Measurements from ENCODE around the gene WNT2B.

WNT2B gene

GRCh38 chr1:112544751-112545150 is 36.0 kb downstream of the WNT2B start:
- Histone ChIP-seq H3K14ac (ENCODE audit: low read length in 2 of 2) (no peak overlapping the region), H2AK5ac (ENCODE audit: low read length, severe bottlenecking) (no peak overlapping the region), H3K4me3 (ENCODE audit: insufficient read depth in 1 of 2, low read depth in 1 of 2, low read length in 2 of 2) (no peak overlapping the region), H3K9ac (ENCODE audit: low read length) (peak overlapping the region; percentile 58), H3K4me2 (ENCODE audit: low read length, poor library complexity, severe bottlenecking) (no peak overlapping the region), H3K4ac (ENCODE audit: low read depth in 1 of 2, low read length in 2 of 2) (no peak overlapping the region), H3K18ac (ENCODE audit: low read depth in 1 of 2, low read length in 2 of 2) (no peak overlapping the region), H3K27ac (ENCODE audit: low read length, poor library complexity, severe bottlenecking) (peak overlapping the region; percentile 100), H3K27me3 (ENCODE audit: control insufficient read depth in 1 of 2, insufficient read depth in 1 of 2, low read length in 2 of 2) (no peaks in the 10 kb centered on the region), H2AFZ (ENCODE audit: low read depth, low read length) (no peak overlapping the region), H3K23ac (ENCODE audit: low read length in 2 of 2) (no peak overlapping the region), H4K8ac (ENCODE audit: low read length) (no peak overlapping the region), H2BK12ac (ENCODE audit: low read length in 2 of 2) (no peak overlapping the region), H3K4me1 (ENCODE audit: control insufficient read depth, insufficient read depth, low read depth, low read length) (peaks cover 5% of the 10 kb centered on the region), H2BK5ac (ENCODE audit: low read depth, low read length, poor library complexity, severe bottlenecking) (no peak overlapping the region), H3K79me1 (replicated peaks; ENCODE audit: low read length, poor library complexity, severe bottlenecking) (no peaks in the 10 kb centered on the region), H4K91ac (ENCODE audit: low read length) (no peak overlapping the region), H3K36me3 (ENCODE audit: control insufficient read depth in 1 of 2, insufficient read depth in 2 of 2, low read depth in 1 of 2, low read length in 2 of 2) (peaks cover 2 to 29% of the 10 kb centered on the region in 2 experiments), H2BK120ac (ENCODE audit: low read depth, low read length) (no peak overlapping the region), H2BK15ac (ENCODE audit: low read depth, poor library complexity, severe bottlenecking) (no peak overlapping the region), H3K9me3 (ENCODE audit: control insufficient read depth, low read length) (no peaks in the 10 kb centered on the region)
- 0% methylated on average over 1 of the region's 3 CpGs for WGBS
- no peak for DNase-seq

GRCh38 chr1:112546076-112546475 is 37.3 kb downstream of the WNT2B start:
- H3K27me3 ChIP-seq (ENCODE audit: control insufficient read depth in 1 of 2, insufficient read depth in 1 of 2, low read length in 2 of 2), result no peaks in the 10 kb centered on the region
- no peaks in the 10 kb centered on the region for H3K79me1 ChIP-seq (replicated peaks; ENCODE audit: low read length, poor library complexity, severe bottlenecking)
- H3K9ac ChIP-seq (ENCODE audit: low read length), result no peak overlapping the region

GRCh38 chr1:112548547-112548946 is 39.8 kb downstream of the WNT2B start:
- no peak overlapping the region for H2BK15ac ChIP-seq (ENCODE audit: low read depth, poor library complexity, severe bottlenecking)
- H3K23ac ChIP-seq (ENCODE audit: low read length in 2 of 2), result no peak overlapping the region
- H2BK12ac ChIP-seq (ENCODE audit: low read length in 2 of 2), result no peak overlapping the region
- H3K36me3 ChIP-seq (ENCODE audit: control insufficient read depth in 1 of 2, insufficient read depth in 2 of 2, low read depth in 1 of 2, low read length in 2 of 2), result peaks cover 2 to 34% of the 10 kb centered on the region in 2 experiments
- no peak overlapping the region for H2AFZ ChIP-seq (ENCODE audit: low read depth, low read length)
- H4K91ac ChIP-seq (ENCODE audit: low read length), result no peak overlapping the region
- no peak overlapping the region for H3K4me2 ChIP-seq (ENCODE audit: low read length, poor library complexity, severe bottlenecking)
- H3K9ac ChIP-seq (ENCODE audit: low read length), result no peak overlapping the region
- no peaks in the 10 kb centered on the region for H3K27me3 ChIP-seq (ENCODE audit: control insufficient read depth in 1 of 2, insufficient read depth in 1 of 2, low read length in 2 of 2)
- no CpG with 5 or more reads among the region's 3 CpGs for WGBS
- H3K14ac ChIP-seq (ENCODE audit: low read length in 2 of 2), result no peak overlapping the region
- H3K4ac ChIP-seq (ENCODE audit: low read depth in 1 of 2, low read length in 2 of 2), result no peak overlapping the region
- H2BK5ac ChIP-seq (ENCODE audit: low read depth, low read length, poor library complexity, severe bottlenecking), result no peak overlapping the region
- H2AK5ac ChIP-seq (ENCODE audit: low read length, severe bottlenecking), result no peak overlapping the region
- H3K18ac ChIP-seq (ENCODE audit: low read depth in 1 of 2, low read length in 2 of 2), result no peak overlapping the region
- no peak overlapping the region for H3K27ac ChIP-seq (ENCODE audit: low read length, poor library complexity, severe bottlenecking)
- no peak overlapping the region for H2BK120ac ChIP-seq (ENCODE audit: low read depth, low read length)
- H3K79me1 ChIP-seq (replicated peaks; ENCODE audit: low read length, poor library complexity, severe bottlenecking), result peaks cover 4% of the 10 kb centered on the region
- H3K4me3 ChIP-seq (ENCODE audit: insufficient read depth in 1 of 2, low read depth in 1 of 2, low read length in 2 of 2), result no peak overlapping the region
- DNase-seq, result no peak
- peaks cover 2% of the 10 kb centered on the region for H3K4me1 ChIP-seq (ENCODE audit: control insufficient read depth, insufficient read depth, low read depth, low read length)
- H3K9me3 ChIP-seq (ENCODE audit: control insufficient read depth, low read length), result no peaks in the 10 kb centered on the region
- no peak overlapping the region for H4K8ac ChIP-seq (ENCODE audit: low read length)

More at GRCh38 chr1:112546076-112546475, 37.3 kb downstream of the WNT2B start:
- H4K91ac ChIP-seq (ENCODE audit: low read length), result no peak overlapping the region
- H3K4me3 ChIP-seq (ENCODE audit: insufficient read depth in 1 of 2, low read depth in 1 of 2, low read length in 2 of 2), result no peak overlapping the region
- H3K27ac ChIP-seq (ENCODE audit: low read length, poor library complexity, severe bottlenecking), result peak overlapping the region; percentile 94
- H3K4ac ChIP-seq (ENCODE audit: low read depth in 1 of 2, low read length in 2 of 2), result peak overlapping the region in 1 of 2 experiments; percentile 63
- no peaks in the 10 kb centered on the region for H3K9me3 ChIP-seq (ENCODE audit: control insufficient read depth, low read length)
- H2BK12ac ChIP-seq (ENCODE audit: low read length in 2 of 2), result peak overlapping the region in 1 of 2 experiments; percentile 83
- 50% methylated on average over 2 of the region's 2 CpGs for WGBS
- H2AK5ac ChIP-seq (ENCODE audit: low read length, severe bottlenecking), result peak overlapping the region; percentile 63
- no peak overlapping the region for H2BK15ac ChIP-seq (ENCODE audit: low read depth, poor library complexity, severe bottlenecking)
- peak overlapping the region; percentile 34 to 63 for H3K18ac ChIP-seq (ENCODE audit: low read depth in 1 of 2, low read length in 2 of 2)
- H2BK5ac ChIP-seq (ENCODE audit: low read depth, low read length, poor library complexity, severe bottlenecking), result peak overlapping the region; percentile 82
- peaks cover 3% of the 10 kb centered on the region for H3K4me1 ChIP-seq (ENCODE audit: control insufficient read depth, insufficient read depth, low read depth, low read length)
- H3K23ac ChIP-seq (ENCODE audit: low read length in 2 of 2), result no peak overlapping the region
- H3K14ac ChIP-seq (ENCODE audit: low read length in 2 of 2), result no peak overlapping the region
- peaks cover 2 to 39% of the 10 kb centered on the region in 2 experiments for H3K36me3 ChIP-seq (ENCODE audit: control insufficient read depth in 1 of 2, insufficient read depth in 2 of 2, low read depth in 1 of 2, low read length in 2 of 2)
- H2AFZ ChIP-seq (ENCODE audit: low read depth, low read length), result no peak overlapping the region
- H4K8ac ChIP-seq (ENCODE audit: low read length), result no peak overlapping the region
- H2BK120ac ChIP-seq (ENCODE audit: low read depth, low read length), result no peak overlapping the region
- H3K4me2 ChIP-seq (ENCODE audit: low read length, poor library complexity, severe bottlenecking), result no peak overlapping the region
- DNase-seq, result no peak

- H3K27ac ChIP-seq (ENCODE audit: low read length, poor library complexity, severe bottlenecking), result no peak overlapping the region
- no peak overlapping the region for H3K18ac ChIP-seq (ENCODE audit: low read depth in 1 of 2, low read length in 2 of 2)
- peaks cover 2 to 43% of the 10 kb centered on the region in 2 experiments for H3K36me3 ChIP-seq (ENCODE audit: control insufficient read depth in 1 of 2, insufficient read depth in 2 of 2, low read depth in 1 of 2, low read length in 2 of 2)
- no peak overlapping the region for H2AFZ ChIP-seq (ENCODE audit: low read depth, low read length)
- no peak overlapping the region for H3K14ac ChIP-seq (ENCODE audit: low read length in 2 of 2)
- no peak overlapping the region for H4K91ac ChIP-seq (ENCODE audit: low read length)
- no peak overlapping the region for H3K4me3 ChIP-seq (ENCODE audit: insufficient read depth in 1 of 2, low read depth in 1 of 2, low read length in 2 of 2)
- no peak overlapping the region for H3K4ac ChIP-seq (ENCODE audit: low read depth in 1 of 2, low read length in 2 of 2)
- H3K9me3 ChIP-seq (ENCODE audit: control insufficient read depth, low read length), result no peaks in the 10 kb centered on the region
- WGBS, result 86% methylated on average over 2 of the region's 2 CpGs
- H3K9ac ChIP-seq (ENCODE audit: low read length), result no peak overlapping the region
- no peaks in the 10 kb centered on the region for H3K27me3 ChIP-seq (ENCODE audit: control insufficient read depth in 1 of 2, insufficient read depth in 1 of 2, low read length in 2 of 2)
- H2BK15ac ChIP-seq (ENCODE audit: low read depth, poor library complexity, severe bottlenecking), result no peak overlapping the region
- no peak overlapping the region for H2BK5ac ChIP-seq (ENCODE audit: low read depth, low read length, poor library complexity, severe bottlenecking)
- no peak overlapping the region for H2BK120ac ChIP-seq (ENCODE audit: low read depth, low read length)
- no peak overlapping the region for H4K8ac ChIP-seq (ENCODE audit: low read length)
- DNase-seq, result no peak
- H2AK5ac ChIP-seq (ENCODE audit: low read length, severe bottlenecking), result no peak overlapping the region
- no peak overlapping the region for H3K23ac ChIP-seq (ENCODE audit: low read length in 2 of 2)
- peaks cover 4% of the 10 kb centered on the region for H3K79me1 ChIP-seq (replicated peaks; ENCODE audit: low read length, poor library complexity, severe bottlenecking)
- no peak overlapping the region for H2BK12ac ChIP-seq (ENCODE audit: low read length in 2 of 2)
- no peak overlapping the region for H3K4me2 ChIP-seq (ENCODE audit: low read length, poor library complexity, severe bottlenecking)
- peaks cover 2% of the 10 kb centered on the region for H3K4me1 ChIP-seq (ENCODE audit: control insufficient read depth, insufficient read depth, low read depth, low read length)
Measured at GRCh38 chr1:112549590-112549989, 40.8 kb downstream of the WNT2B start.

All from mesenchymal stem cell (in vitro differentiated cells and primary cell).